ENCODE measurements around the gene UBIAD1. TPM values are rescaled to one million over a fixed set of nuclear protein-coding genes. Genes with fewer than 3 reads are reported as not detected.
"Not testable (repeated sequence)": the region's sequence is repeated elsewhere in the genome, so short reads cannot be mapped to it uniquely, and the experiment has no call there.

Gene UBIAD1
- total RNA-seq, 8 experiments from 2014 or later, result 12.8 to 20.7 (median 16.2) TPM

DNA sequence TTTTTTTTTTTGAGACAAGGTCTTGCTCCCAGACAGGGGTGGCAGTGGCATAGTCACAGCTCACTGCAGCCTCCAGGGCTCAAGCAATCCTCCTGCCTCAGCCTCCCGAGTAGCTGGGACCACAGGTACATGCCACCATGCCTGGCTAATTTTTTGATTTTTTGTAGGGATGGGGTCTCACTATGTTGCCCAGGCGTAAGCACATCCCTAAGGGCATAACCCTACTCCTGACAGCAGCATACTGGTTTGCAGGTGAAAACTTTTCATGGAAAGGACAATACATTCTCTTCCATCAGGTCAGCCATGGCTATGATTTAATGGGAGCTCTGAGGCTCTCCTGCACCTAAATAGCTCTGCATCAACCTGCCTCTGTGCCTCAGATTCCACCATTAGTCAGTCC is 29.4 kb downstream of the UBIAD1 start:
- in situ Hi-C loops (cut with MboI; ENCODE audit: low pct_unique_long_range_greater_than_20kb in 2 of 9, low sequenced_read_pairs in 9 of 9, unreplicated experiment in 9 of 9), result loop anchor here in 2 of 9 experiments (25.0 kb wide), 1 partner anchor 335 kb away; no protein-coding TSS in a partner anchor
- ATAC-seq (replicated peaks in 6 of 8), result no peak
- H3K4me1 ChIP-seq (replicated peaks in 1 of 2), result peaks cover 24 to 27% of the 10 kb centered on the region in 2 donors
- no peak overlapping the region for H3K4me3 ChIP-seq
- 50 to 100% (median 93%) methylated on average over 1 to 2 of the region's 2 CpGs; no CpG with 5 or more reads in 3 of the 10 experiments for WGBS, 10 experiments
- H3K27ac ChIP-seq, result no peak overlapping the region

DNA sequence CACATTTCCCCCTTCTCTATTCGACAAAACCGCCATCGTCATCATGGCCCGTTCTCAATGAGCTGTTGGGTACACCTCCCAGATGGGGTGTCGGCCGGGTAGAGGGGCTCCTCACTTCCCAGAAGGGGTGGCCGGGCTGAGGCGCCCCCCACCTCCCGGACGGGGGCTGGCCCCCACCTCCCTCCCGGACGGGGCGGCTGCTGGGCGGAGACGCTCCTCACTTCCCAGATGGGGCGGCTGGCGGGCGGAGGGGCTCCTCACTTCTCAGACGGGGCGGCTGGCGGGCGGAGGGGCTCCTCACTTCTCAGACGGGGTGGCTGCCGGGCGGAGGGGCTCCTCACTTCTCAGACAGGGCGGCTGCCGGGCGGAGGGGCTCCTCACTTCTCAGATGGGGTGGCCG is 32.5 kb downstream of the UBIAD1 start:
- 94% methylated on average over 3 of the region's 29 CpGs; no CpG with 5 or more reads in 9 of the 10 experiments for WGBS, 10 experiments
- not testable (repeated sequence) for ATAC-seq (replicated peaks in 6 of 8); H3K4me3 ChIP-seq; H3K27ac ChIP-seq
- H3K4me1 ChIP-seq (replicated peaks in 1 of 2), result peaks cover 28 to 39% of the 10 kb centered on the region in 2 donors
- in situ Hi-C loops (cut with MboI; ENCODE audit: low pct_unique_long_range_greater_than_20kb in 2 of 9, low sequenced_read_pairs in 9 of 9, unreplicated experiment in 9 of 9), result loop anchor here in 2 of 9 experiments (25.0 kb wide), 1 partner anchor 332 kb away; no protein-coding TSS in a partner anchor

DNA sequence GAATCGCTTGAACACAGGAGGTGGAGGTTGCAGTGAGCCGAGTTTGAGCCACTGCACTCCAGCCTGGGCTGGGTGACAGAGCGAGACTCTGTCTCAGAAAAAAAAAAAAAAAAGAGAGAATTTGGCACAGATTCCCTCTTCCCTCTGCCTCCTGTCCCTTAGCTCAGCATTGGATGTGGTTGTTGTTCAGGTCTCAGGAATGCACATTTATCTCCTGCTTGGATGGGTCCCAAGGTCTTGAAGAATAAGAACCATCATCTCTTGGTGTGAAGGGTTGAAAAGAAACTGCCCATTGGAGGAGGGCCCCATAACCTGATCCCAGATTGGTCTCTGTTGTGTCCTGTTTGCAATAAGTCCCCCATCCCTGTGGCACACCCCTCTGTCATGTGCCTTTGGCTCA is 34.9 kb downstream of the UBIAD1 start:
- Histone ChIP-seq H3K4me3 (no peak overlapping the region), H3K4me1 (replicated peaks in 1 of 2) (peaks cover 31 to 39% of the 10 kb centered on the region in 2 donors), H3K27ac (peak overlapping the region in 1 of 2 donors; percentile 47)
- WGBS, 10 experiments, result 40 to 92% (median 80%) methylated on average over 2 of the region's 3 CpGs; no CpG with 5 or more reads in 7 of the 10 experiments
- in situ Hi-C loops (cut with MboI; ENCODE audit: low pct_unique_long_range_greater_than_20kb in 2 of 9, low sequenced_read_pairs in 9 of 9, unreplicated experiment in 9 of 9), result loop anchor here in 2 of 9 experiments (25.0 kb wide), 1 partner anchor 329 kb away; no protein-coding TSS in a partner anchor
- no peak for ATAC-seq (replicated peaks in 6 of 8)

DNA sequence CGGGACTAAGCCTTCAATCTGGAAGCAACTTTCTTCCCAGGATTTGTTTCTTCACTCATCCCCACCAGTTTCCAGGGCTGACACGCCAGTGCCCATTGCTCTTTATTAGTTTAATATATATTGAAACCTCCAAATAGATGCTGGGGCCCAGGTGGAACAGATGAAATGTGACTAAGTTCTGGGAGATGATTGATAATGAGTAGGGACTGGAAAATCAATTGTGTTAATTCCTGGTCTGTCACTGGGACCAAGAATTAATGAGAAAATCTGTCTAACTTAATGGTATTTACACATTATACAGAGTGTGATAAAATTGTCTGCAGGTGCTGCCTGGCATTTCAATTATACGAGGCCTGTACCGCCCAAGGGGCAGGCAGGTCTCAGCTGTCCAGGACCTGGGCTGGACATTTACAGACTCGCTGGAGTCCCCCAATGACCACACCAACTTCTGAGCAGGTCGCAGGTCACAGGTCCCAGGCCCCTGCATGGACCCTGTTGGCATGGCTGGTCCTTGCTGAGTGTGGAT is 35.8 kb downstream of the UBIAD1 start:
- 18 to 79% (median 75%) methylated on average over 2 to 6 of the region's 6 CpGs; no CpG with 5 or more reads in 3 of the 10 experiments for WGBS, 10 experiments
- ATAC-seq (replicated peaks in 6 of 8), result peak in 5 of 8 experiments; percentile 50 to 88 (median 67)
- in situ Hi-C loops (cut with MboI; ENCODE audit: low pct_unique_long_range_greater_than_20kb in 2 of 9, low sequenced_read_pairs in 9 of 9, unreplicated experiment in 9 of 9), result loop anchor here in 2 of 9 experiments (25.0 kb wide), 1 partner anchor 329 kb away; no protein-coding TSS in a partner anchor
- Histone ChIP-seq H3K27ac (peak overlapping the region in 1 of 2 donors; percentile 38), H3K4me1 (replicated peaks in 1 of 2) (peaks cover 31 to 39% of the 10 kb centered on the region in 2 donors), H3K4me3 (no peak overlapping the region)

DNA sequence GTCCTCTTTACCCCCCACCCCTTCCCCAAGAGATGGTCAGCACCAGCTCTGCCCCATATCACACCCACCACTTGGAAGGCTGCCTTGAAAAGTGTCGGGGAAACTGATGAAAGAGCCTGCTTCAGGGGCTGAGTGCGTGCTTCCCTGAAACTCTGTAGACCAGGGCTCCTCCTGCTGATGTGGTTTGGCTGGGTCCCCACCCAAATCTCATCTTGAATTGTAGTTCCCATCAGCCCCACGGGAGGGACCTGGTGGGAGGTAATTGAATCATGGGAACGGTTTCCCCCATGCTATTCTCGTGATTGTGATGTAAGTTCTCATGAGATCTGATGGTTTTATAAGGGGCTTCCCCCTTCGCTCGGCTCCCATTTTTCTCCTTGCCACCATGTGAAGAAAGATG is 36.4 kb downstream of the UBIAD1 start:
- in situ Hi-C loops (cut with MboI; ENCODE audit: low pct_unique_long_range_greater_than_20kb in 2 of 9, low sequenced_read_pairs in 9 of 9, unreplicated experiment in 9 of 9), result loop anchor here in 2 of 9 experiments (25.0 kb wide), 1 partner anchor 328 kb away; no protein-coding TSS in a partner anchor
- Histone ChIP-seq H3K4me1 (replicated peaks in 1 of 2) (peaks cover 31 to 40% of the 10 kb centered on the region in 2 donors), H3K27ac (peak overlapping the region in 1 of 2 donors; percentile 38), H3K4me3 (no peak overlapping the region)
- WGBS, 10 experiments, result 53 to 97% (median 69%) methylated on average over 1 to 7 of the region's 7 CpGs; no CpG with 5 or more reads in 3 of the 10 experiments
- ATAC-seq (replicated peaks in 6 of 8), result no peak

DNA sequence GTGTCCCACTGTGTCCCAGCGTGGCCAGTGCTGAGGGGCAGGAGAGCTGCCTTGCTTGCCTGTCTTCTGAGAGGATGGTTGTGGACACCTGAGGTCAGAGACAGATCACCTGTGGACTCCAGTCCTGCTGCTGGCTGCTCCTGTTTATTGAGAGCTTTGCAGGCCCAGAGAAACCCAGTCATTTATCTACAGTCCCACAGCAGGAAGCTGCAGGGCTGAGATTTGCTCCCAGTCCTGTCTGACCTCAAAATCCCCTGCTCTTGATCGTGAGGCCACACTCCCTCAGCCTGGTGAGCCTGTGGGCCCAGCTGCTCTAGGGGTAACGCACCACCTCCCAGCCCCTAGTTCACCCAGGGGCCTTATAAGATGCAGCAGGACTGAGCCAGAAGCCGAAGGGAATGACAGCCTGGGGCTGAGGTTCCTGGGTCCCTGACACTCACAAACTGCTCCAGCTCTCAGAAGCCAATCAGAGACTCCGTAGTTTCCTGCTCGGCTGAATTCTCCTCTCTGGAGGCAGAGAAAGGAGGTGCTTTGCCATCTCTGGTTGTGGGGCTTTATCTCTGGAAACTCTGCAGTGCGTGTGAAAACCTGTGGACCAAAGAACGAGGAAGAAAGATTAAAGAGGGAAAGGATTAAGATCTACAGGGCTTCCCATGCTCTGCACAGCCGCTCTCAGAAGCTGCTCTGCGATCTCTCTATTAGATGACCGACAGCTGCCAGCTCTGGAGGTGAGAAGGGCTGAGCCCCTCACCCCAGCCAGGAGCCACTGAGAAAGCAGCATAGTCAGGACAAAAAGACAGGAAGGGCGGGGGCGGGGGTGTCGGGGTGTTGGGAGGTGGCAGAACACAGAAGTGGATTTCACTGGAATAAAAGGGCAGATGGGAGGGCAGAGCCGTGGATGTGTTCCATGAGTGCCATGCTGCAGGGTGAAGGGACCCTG is 39.1 kb downstream of the UBIAD1 start:
- WGBS, 10 experiments, result 6 to 80% (median 54%) methylated on average over 2 to 13 of the region's 15 CpGs; no CpG with 5 or more reads in 3 of the 10 experiments
- no peak for ATAC-seq (replicated peaks in 6 of 8)
- Histone ChIP-seq H3K27ac (no peak overlapping the region), H3K4me1 (replicated peaks in 1 of 2) (peaks cover 42 to 57% of the 10 kb centered on the region in 2 donors), H3K4me3 (no peak overlapping the region)
- in situ Hi-C loops (cut with MboI; ENCODE audit: low pct_unique_long_range_greater_than_20kb in 2 of 9, low sequenced_read_pairs in 9 of 9, unreplicated experiment in 9 of 9), result loop anchor here in 2 of 9 experiments (25.0 kb wide), 1 partner anchor 325 kb away; no protein-coding TSS in a partner anchor

DNA sequence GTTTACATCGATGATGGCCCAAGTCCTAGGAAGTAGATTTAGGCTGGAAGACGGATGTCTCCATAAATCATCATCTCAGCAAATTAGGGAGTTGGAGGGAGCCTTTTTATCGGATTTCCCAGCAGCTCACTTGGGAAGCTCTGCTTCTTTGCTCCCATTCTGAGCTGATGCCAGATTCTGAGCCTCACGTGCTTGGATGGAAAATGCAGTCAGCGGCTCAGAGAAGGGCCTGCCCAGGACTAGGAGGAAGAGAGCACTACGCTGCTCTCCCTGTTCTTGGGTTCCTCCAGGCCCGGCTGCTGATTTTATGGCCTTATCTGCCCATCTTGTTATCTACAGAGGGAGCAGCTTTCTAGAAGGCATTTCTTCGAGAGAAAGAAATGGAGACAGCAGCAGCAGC is 42.0 kb downstream of the UBIAD1 start:
- in situ Hi-C loops (cut with MboI; ENCODE audit: low pct_unique_long_range_greater_than_20kb in 2 of 9, low sequenced_read_pairs in 9 of 9, unreplicated experiment in 9 of 9), result loop anchor here in 2 of 9 experiments (25.0 kb wide), 1 partner anchor 322 kb away; no protein-coding TSS in a partner anchor
- H3K4me3 ChIP-seq, result no peak overlapping the region
- H3K27ac ChIP-seq, result peak overlapping the region; percentile 44 to 45
- peaks cover 29 to 37% of the 10 kb centered on the region in 2 donors for H3K4me1 ChIP-seq (replicated peaks in 1 of 2)
- 0 to 69% (median 31%) methylated on average over 1 to 7 of the region's 8 CpGs; no CpG with 5 or more reads in 3 of the 10 experiments for WGBS, 10 experiments
- ATAC-seq (replicated peaks in 6 of 8), result peak in 6 of 8 experiments; percentile 29 to 55 (median 43)

DNA sequence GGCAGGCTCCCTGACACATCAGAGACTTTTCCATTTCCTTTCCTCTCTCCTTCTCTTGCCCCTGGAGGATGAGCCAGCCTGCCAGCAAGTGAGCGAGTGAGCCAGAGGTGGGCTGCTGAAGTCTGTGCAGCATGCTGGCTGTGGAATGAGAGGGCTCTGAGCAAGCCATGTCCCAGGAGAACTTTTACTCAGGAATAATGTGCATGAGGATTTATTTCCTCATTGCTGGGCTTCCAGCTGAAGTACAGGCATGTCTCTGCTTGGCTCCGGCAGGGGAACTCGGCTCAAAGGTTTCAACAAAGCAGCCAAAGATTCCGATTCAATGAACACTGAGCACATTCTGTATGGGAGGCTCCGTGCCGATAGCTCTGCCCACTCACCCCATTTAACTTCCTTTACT is 43.7 kb downstream of the UBIAD1 start:
- peak in 7 of 8 experiments; percentile 17 to 85 (median 44) for ATAC-seq (replicated peaks in 6 of 8)
- Histone ChIP-seq H3K4me1 (replicated peaks in 1 of 2) (peaks cover 29 to 40% of the 10 kb centered on the region in 2 donors), H3K4me3 (no peak overlapping the region), H3K27ac (no peak overlapping the region)
- WGBS, 10 experiments, result 0 to 70% (median 41%) methylated on average over 1 to 6 of the region's 6 CpGs
- in situ Hi-C loops (cut with MboI; ENCODE audit: low pct_unique_long_range_greater_than_20kb in 2 of 9, low sequenced_read_pairs in 9 of 9, unreplicated experiment in 9 of 9), result loop anchor here in 2 of 9 experiments (25.0 kb wide), 1 partner anchor 321 kb away; no protein-coding TSS in a partner anchor

DNA sequence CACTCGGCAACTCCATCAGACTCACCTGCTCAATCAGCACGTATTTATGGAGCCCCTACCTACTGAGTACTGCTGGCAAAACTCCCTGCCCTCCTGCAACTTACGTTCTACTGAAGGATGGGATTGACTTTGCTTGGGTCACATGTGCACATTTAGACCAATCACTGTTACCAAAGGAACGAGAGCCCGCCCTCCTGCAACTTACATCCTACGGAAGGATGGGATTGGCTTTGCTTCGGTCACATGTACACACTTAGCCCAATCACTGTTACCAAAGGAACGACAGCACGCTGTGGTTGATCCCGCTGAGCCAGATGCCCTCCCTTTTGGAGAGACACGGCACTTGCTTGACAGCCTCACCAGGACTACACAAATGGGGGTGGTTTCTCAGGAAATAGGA is 46.0 kb downstream of the UBIAD1 start:
- ATAC-seq (replicated peaks in 6 of 8), result peak in 1 of 8 experiments; percentile 57
- Histone ChIP-seq H3K27ac (no peak overlapping the region), H3K4me1 (replicated peaks in 1 of 2) (peaks cover 26 to 36% of the 10 kb centered on the region in 2 donors), H3K4me3 (no peak overlapping the region)
- in situ Hi-C loops (cut with MboI; ENCODE audit: low pct_unique_long_range_greater_than_20kb in 2 of 9, low sequenced_read_pairs in 9 of 9, unreplicated experiment in 9 of 9), result loop anchor here in 2 of 9 experiments (25.0 kb wide), 1 partner anchor 318 kb away; no protein-coding TSS in a partner anchor
- 68 to 100% (median 90%) methylated on average over 1 to 10 of the region's 11 CpGs; no CpG with 5 or more reads in 3 of the 10 experiments for WGBS, 10 experiments

DNA sequence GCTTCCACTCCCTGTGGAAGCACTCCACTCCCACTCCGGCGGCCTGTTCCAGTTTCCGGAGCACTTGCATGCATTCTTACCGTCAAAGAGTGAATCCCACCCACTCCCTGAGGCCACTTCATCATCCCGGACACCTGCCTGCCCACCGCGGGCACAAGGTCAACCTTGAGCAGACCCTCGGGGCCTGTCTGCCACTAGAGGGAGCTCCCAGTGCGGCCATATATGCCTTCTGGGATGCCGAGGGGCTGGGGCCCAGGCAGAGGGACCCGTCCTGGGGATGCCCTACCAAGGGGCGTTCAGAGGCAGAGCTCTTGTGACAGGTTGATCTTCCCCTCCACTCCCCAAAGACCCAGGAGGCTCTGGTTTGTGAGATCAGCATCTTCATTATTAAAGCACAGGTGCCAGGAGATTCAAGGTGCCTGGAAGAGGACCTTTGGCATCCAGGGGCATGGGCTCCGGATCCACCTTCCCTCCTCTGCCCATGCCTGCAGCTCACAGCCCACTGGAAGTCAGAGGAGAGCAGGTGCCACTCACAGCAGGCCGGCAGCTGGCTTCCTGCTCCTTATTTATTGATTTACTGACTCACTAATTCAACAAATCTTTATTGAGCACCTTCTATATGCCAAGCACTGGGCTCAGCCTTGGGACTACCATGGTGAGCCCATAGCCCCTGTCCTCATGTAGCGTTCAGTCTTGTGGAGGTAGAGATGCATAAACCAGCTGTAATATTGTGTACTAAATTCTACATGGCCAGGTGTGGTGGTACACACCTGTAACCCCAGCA is 47.3 kb downstream of the UBIAD1 start:
- in situ Hi-C loops (cut with MboI; ENCODE audit: low pct_unique_long_range_greater_than_20kb in 2 of 9, low sequenced_read_pairs in 9 of 9, unreplicated experiment in 9 of 9), result loop anchor here in 2 of 9 experiments (25.0 kb wide), 1 partner anchor 317 kb away; no protein-coding TSS in a partner anchor
- Histone ChIP-seq H3K4me1 (replicated peaks in 1 of 2) (peaks cover 33 to 38% of the 10 kb centered on the region in 2 donors), H3K27ac (no peak overlapping the region), H3K4me3 (no peak overlapping the region)
- WGBS, 10 experiments, result 0 to 100% (median 18%) methylated on average over 1 to 15 of the region's 15 CpGs; no CpG with 5 or more reads in 1 of the 10 experiments
- ATAC-seq (replicated peaks in 6 of 8), result peak in 6 of 8 experiments; percentile 21 to 74 (median 54)

DNA sequence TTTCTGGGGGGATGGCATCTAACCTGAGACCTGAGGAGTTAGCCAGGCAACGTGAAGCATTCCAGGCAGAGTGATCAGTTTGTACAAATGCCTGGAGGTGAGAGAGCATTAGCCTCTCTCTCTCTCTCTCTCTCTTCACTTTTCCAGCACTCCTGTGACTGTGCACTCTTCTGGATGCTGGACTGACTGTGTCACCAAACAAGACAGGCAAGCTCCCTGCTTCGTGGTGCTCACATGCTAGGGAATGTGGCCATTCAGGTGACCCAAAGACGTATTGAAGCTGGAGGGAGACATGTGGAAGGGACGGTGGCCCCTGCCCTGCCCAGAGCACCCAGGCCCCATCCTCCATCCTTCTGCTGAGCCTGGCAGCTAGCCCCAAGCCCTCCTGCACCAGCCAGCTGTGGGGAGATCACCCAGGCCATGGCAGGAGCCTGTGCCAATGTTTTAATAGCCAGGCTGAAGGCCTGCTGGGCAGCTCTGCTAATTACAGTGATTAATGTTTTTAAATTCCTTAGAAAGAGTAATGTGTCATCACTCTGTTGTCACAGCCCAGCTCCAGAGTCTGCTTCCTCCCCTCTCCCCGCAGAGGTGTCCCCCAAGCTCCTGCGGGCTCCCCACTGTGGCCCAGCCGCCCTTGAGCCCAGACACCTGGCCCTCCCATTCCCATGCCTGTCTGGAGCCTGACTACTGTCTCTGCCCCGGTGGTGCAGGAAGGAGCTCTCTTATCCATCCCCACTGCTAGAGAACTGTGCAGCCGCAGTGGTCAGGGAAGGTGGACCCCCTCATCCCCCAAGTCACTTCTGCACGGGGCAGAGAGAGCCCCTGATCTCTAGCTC is 48.9 kb downstream of the UBIAD1 start:
- Histone ChIP-seq H3K27ac (no peak overlapping the region), H3K4me3 (no peak overlapping the region), H3K4me1 (replicated peaks in 1 of 2) (peaks cover 24 to 28% of the 10 kb centered on the region in 2 donors)
- ATAC-seq (replicated peaks in 6 of 8), result peak in 2 of 8 experiments; percentile 9 to 30
- 0 to 100% (median 60%) methylated on average over 1 to 5 of the region's 10 CpGs; no CpG with 5 or more reads in 1 of the 10 experiments for WGBS, 10 experiments
- in situ Hi-C loops (cut with MboI; ENCODE audit: low pct_unique_long_range_greater_than_20kb in 2 of 9, low sequenced_read_pairs in 9 of 9, unreplicated experiment in 9 of 9), result loop anchor here in 2 of 9 experiments (25.0 kb wide), 1 partner anchor 315 kb away; no protein-coding TSS in a partner anchor

Measured in motor neuron (in vitro differentiated cells).